HEK293 (cell line): ENCODE measurements around the gene CHIA.

Source experiments
- CTCF ChIA-PET: fragments of 350-600 bp; formaldehyde crosslinking; extraction: SDS; loops from one replicate; lab custom pipeline; 2021; ENCODE audit warnings: antibody characterized with exemption; lab: Yijun Ruan, JAX
- POLR2A ChIA-PET: fragments of 300-600 bp; formaldehyde crosslinking; extraction: SDS; loops from one replicate; lab custom pipeline; 2020; ENCODE audit warnings: antibody characterized with exemption, inconsistent platforms; lab: Yijun Ruan, JAX
- H3K27ac ChIP-seq: fragments of 200-500 bp; sonication (Bioruptor generic); 2 replicates; pipeline ENCODE4 v1.5.1; 2014; ENCODE audit warnings: low read depth, low read length, control low read depth, inconsistent platforms; ENCODE audit errors: extremely low read depth
- H3K36me3 ChIP-seq, 2 experiments: fragments of 200-500 bp in 1 of 2; sonication (Bioruptor generic) in 1 of 2; 1 replicate in 1 of 2; 2 replicates in 1 of 2; pipeline ENCODE4 v1.5.1; 2014 to 2017; ENCODE audit warnings: inconsistent platforms in 2 of 2, low read length in 2 of 2; ENCODE audit not compliant: control insufficient read depth in 2 of 2, insufficient read depth in 1 of 2
- H3K4me1 ChIP-seq: fragments of 200-500 bp; sonication (Bioruptor generic); 2 replicates; pipeline ENCODE4 v1.5.1; 2014; ENCODE audit warnings: mild to moderate bottlenecking, low read length, inconsistent platforms; ENCODE audit not compliant: control insufficient read depth, insufficient read depth
- H3K4me3 ChIP-seq: 2 replicates; pipeline ENCODE4 v1.5.1; 2011; ENCODE audit warnings: low read depth, mild to moderate bottlenecking, control low read depth, low read length, moderate library complexity
- H3K9me3 ChIP-seq: fragments of 200-500 bp; sonication (Bioruptor generic); 2 replicates; pipeline ENCODE4 v1.5.1; 2014; ENCODE audit warnings: low read depth, low read length, inconsistent platforms; ENCODE audit not compliant: control insufficient read depth, insufficient read depth
- BCL11B ChIP-seq: fragments of 450-650 bp; formaldehyde crosslinking; IDR thresholded peaks from 2 replicates; pipeline ENCODE4 v1.5.1; 2016; ENCODE audit warnings: low read depth, missing biosample characterization, missing genetic modification characterization
- FEZF1 ChIP-seq: fragments of 450-650 bp; formaldehyde crosslinking; IDR thresholded peaks from 2 replicates; pipeline ENCODE4 v1.5.1; 2016; ENCODE audit warnings: missing biosample characterization, missing genetic modification characterization
- GLI2 ChIP-seq: fragments of 450-650 bp; formaldehyde crosslinking; IDR thresholded peaks from 2 replicates; pipeline ENCODE4; 2017; ENCODE audit warnings: missing biosample characterization, missing genetic modification characterization, low read depth, borderline replicate concordance
- IKZF3 ChIP-seq: fragments of 450-650 bp; IDR thresholded peaks from 2 replicates; pipeline ENCODE4 v1.5.0; 2018; ENCODE audit warnings: missing biosample characterization, mild to moderate bottlenecking, missing genetic modification characterization, moderate library complexity
- SP7 ChIP-seq: fragments of 450-650 bp; formaldehyde crosslinking; IDR thresholded peaks from 2 replicates; pipeline ENCODE4 v1.5.1; 2016; ENCODE audit warnings: missing biosample characterization, missing genetic modification characterization
- ZNF121 ChIP-seq: fragments of 450-650 bp; formaldehyde crosslinking; IDR thresholded peaks from 2 replicates; pipeline ENCODE4 v1.5.1; 2016; ENCODE audit warnings: missing biosample characterization, missing genetic modification characterization
- ZNF16 ChIP-seq: fragments of 450-650 bp; formaldehyde crosslinking; IDR thresholded peaks from 2 replicates; pipeline ENCODE4 v1.5.1; 2016; ENCODE audit warnings: low read depth, missing biosample characterization, missing genetic modification characterization
- ZNF169 ChIP-seq: fragments of 450-650 bp; formaldehyde crosslinking; IDR thresholded peaks from 2 replicates; pipeline ENCODE4 v1.5.1; 2016; ENCODE audit warnings: missing biosample characterization, missing genetic modification characterization
- ZNF292 ChIP-seq: fragments of 450-650 bp; formaldehyde crosslinking; IDR thresholded peaks from 2 replicates; pipeline ENCODE4 v1.5.1; 2016; ENCODE audit warnings: low read depth, missing biosample characterization, missing genetic modification characterization, borderline replicate concordance
- ZNF514 ChIP-seq: fragments of 450-650 bp; formaldehyde crosslinking; IDR thresholded peaks from 2 replicates; pipeline ENCODE4 v1.5.1; 2016; ENCODE audit warnings: missing biosample characterization, missing genetic modification characterization
- ZNF530 ChIP-seq: fragments of 450-650 bp; formaldehyde crosslinking; IDR thresholded peaks from 2 replicates; pipeline ENCODE4 v1.5.1; 2016; ENCODE audit warnings: low read depth, missing biosample characterization, missing genetic modification characterization
- ZNF548 ChIP-seq: fragments of 450-650 bp; formaldehyde crosslinking; IDR thresholded peaks from 2 replicates; pipeline ENCODE4 v1.5.1; 2016; ENCODE audit warnings: missing biosample characterization, missing genetic modification characterization
- ZNF549 ChIP-seq: fragments of 450-650 bp; IDR thresholded peaks from 2 replicates; pipeline ENCODE4 v1.5.1; 2018; ENCODE audit warnings: missing biosample characterization, missing genetic modification characterization, mild to moderate bottlenecking, inconsistent platforms, moderate library complexity
- ZNF623 ChIP-seq: fragments of 450-650 bp; formaldehyde crosslinking; IDR thresholded peaks from 2 replicates; pipeline ENCODE4 v1.5.1; 2016; ENCODE audit warnings: missing biosample characterization, missing genetic modification characterization
- ZXDB ChIP-seq: fragments of 450-650 bp; formaldehyde crosslinking; IDR thresholded peaks from 2 replicates; pipeline ENCODE4 v1.5.1; 2016; ENCODE audit warnings: missing biosample characterization, missing genetic modification characterization
- TF ChIP-seq, protein P1 (sequence below): fragments of 450-650 bp; formaldehyde crosslinking; IDR thresholded peaks from 2 replicates; pipeline ENCODE4 v1.5.1; 2017; ENCODE audit warnings: missing biosample characterization, missing genetic modification characterization
- TF ChIP-seq, protein P2 (sequence below): fragments of 450-650 bp; formaldehyde crosslinking; IDR thresholded peaks from 2 replicates; pipeline ENCODE4 v1.5.1; 2016; ENCODE audit warnings: missing biosample characterization, missing genetic modification characterization, borderline replicate concordance
- TF ChIP-seq, protein P3 (sequence below): fragments of 450-650 bp; formaldehyde crosslinking; IDR thresholded peaks from 2 replicates; pipeline ENCODE4 v1.5.1; 2016; ENCODE audit warnings: missing biosample characterization, missing genetic modification characterization
- TF ChIP-seq, protein P4 (sequence below): fragments of 450-650 bp; formaldehyde crosslinking; IDR thresholded peaks from 2 replicates; pipeline ENCODE4 v1.5.1; 2017; ENCODE audit warnings: missing biosample characterization, missing genetic modification characterization
- TF ChIP-seq, protein P5 (sequence below): fragments of 450-650 bp; IDR thresholded peaks from 2 replicates; pipeline ENCODE4 v1.5.1; 2018; ENCODE audit warnings: missing biosample characterization, missing genetic modification characterization

Gene CHIA

DNA sequence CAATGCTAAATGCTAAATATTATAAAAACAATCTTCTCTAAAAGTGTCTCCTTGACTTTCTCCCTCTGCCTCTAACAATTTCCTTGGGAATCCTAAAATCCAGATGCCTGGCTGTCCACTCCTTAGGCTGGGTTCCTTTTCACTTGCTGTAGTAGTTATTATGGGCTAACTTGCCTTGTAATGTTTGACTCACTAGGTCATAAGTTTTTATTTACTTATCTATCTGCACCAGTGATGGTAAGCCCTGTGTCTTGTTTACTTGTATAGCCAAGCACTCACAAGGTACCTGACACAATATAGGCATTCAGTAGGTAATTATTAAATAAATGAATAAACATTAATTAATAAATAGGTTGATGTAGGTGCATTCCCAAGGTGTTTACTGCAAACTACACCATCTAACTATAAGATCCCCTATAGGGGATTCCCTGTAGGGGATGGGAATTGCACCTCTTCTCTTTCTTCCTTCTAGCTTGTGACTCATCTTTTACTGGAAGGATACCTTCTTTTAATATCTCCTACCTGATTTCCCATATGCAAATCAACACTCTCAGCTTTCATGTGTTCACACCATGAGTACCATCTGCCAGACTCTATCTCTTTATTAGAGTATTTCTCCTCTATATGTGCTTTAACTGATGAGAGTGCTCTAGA is 14.7 kb upstream of the CHIA start:
- Histone ChIP-seq H3K9me3 (no peaks in the 10 kb centered on the region), H3K36me3 (no peaks in the 10 kb centered on the region), H3K4me3 (no peak overlapping the region), H3K27ac (no peak overlapping the region), H3K4me1 (no peaks in the 10 kb centered on the region)
- TF ChIP-seq IKZF3 (tag by site-specific recombination), result no peak
- CTCF ChIA-PET, result no interaction called here
- POLR2A ChIA-PET, result no interaction called here

DNA sequence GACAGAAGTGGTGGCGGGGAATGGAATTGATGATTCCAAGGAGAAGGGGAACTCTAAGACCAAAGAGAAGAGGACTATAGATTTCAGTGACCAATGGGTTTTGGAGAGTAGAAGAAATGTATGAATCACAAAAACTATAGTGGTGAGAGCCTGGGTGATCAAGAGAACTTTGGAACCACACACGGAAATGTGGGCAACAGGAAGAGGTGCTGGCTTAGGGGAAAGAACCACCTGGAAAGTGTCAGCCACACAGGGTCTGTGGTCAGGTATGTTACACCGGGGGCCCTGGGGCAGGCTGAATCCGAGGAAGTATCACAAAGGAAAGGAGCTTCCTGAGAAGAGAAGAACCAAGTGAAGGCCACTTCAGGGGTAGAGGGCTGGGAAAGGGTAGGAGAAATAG is 11.5 kb upstream of the CHIA start:
- ChIA-PET CTCF (no interaction called here), POLR2A (no interaction called here)
- H3K4me1 ChIP-seq, result no peaks in the 10 kb centered on the region
- no peaks in the 10 kb centered on the region for H3K9me3 ChIP-seq
- H3K27ac ChIP-seq, result no peak overlapping the region
- no peaks in the 10 kb centered on the region for H3K36me3 ChIP-seq
- no peak overlapping the region for H3K4me3 ChIP-seq
- TF ChIP-seq, protein P1, sequence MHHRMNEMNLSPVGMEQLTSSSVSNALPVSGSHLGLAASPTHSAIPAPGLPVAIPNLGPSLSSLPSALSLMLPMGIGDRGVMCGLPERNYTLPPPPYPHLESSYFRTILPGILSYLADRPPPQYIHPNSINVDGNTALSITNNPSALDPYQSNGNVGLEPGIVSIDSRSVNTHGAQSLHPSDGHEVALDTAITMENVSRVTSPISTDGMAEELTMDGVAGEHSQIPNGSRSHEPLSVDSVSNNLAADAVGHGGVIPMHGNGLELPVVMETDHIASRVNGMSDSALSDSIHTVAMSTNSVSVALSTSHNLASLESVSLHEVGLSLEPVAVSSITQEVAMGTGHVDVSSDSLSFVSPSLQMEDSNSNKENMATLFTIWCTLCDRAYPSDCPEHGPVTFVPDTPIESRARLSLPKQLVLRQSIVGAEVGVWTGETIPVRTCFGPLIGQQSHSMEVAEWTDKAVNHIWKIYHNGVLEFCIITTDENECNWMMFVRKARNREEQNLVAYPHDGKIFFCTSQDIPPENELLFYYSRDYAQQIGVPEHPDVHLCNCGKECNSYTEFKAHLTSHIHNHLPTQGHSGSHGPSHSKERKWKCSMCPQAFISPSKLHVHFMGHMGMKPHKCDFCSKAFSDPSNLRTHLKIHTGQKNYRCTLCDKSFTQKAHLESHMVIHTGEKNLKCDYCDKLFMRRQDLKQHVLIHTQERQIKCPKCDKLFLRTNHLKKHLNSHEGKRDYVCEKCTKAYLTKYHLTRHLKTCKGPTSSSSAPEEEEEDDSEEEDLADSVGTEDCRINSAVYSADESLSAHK (tag by site-specific recombination), result no peak
- TF ChIP-seq FEZF1 (tag by site-specific recombination) (no peak), GLI2 (no peak), ZNF548 (tag by site-specific recombination) (no peak), ZNF169 (tag by site-specific recombination) (no peak), ZNF16 (tag by site-specific recombination) (no peak), ZNF292 (tag by site-specific recombination) (no peak), BCL11B (tag by site-specific recombination) (no peak), SP7 (no peak), ZNF514 (tag by site-specific recombination) (no peak), ZNF623 (no peak), ZNF530 (tag by site-specific recombination) (no peak), ZNF549 (tag by site-specific recombination) (no peak), ZXDB (no peak), ZNF121 (tag by site-specific recombination) (no peak)
- TF ChIP-seq, protein P2, sequence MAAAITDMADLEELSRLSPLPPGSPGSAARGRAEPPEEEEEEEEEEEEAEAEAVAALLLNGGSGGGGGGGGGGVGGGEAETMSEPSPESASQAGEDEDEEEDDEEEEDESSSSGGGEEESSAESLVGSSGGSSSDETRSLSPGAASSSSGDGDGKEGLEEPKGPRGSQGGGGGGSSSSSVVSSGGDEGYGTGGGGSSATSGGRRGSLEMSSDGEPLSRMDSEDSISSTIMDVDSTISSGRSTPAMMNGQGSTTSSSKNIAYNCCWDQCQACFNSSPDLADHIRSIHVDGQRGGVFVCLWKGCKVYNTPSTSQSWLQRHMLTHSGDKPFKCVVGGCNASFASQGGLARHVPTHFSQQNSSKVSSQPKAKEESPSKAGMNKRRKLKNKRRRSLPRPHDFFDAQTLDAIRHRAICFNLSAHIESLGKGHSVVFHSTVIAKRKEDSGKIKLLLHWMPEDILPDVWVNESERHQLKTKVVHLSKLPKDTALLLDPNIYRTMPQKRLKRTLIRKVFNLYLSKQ, result no peak
- TF ChIP-seq, protein P3, sequence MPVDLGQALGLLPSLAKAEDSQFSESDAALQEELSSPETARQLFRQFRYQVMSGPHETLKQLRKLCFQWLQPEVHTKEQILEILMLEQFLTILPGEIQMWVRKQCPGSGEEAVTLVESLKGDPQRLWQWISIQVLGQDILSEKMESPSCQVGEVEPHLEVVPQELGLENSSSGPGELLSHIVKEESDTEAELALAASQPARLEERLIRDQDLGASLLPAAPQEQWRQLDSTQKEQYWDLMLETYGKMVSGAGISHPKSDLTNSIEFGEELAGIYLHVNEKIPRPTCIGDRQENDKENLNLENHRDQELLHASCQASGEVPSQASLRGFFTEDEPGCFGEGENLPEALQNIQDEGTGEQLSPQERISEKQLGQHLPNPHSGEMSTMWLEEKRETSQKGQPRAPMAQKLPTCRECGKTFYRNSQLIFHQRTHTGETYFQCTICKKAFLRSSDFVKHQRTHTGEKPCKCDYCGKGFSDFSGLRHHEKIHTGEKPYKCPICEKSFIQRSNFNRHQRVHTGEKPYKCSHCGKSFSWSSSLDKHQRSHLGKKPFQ (tag by site-specific recombination), result no peak
- TF ChIP-seq, protein P4, sequence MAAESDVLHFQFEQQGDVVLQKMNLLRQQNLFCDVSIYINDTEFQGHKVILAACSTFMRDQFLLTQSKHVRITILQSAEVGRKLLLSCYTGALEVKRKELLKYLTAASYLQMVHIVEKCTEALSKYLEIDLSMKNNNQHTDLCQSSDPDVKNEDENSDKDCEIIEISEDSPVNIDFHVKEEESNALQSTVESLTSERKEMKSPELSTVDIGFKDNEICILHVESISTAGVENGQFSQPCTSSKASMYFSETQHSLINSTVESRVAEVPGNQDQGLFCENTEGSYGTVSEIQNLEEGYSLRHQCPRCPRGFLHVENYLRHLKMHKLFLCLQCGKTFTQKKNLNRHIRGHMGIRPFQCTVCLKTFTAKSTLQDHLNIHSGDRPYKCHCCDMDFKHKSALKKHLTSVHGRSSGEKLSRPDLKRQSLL (tag by site-specific recombination), result no peak
- TF ChIP-seq, protein P5, sequence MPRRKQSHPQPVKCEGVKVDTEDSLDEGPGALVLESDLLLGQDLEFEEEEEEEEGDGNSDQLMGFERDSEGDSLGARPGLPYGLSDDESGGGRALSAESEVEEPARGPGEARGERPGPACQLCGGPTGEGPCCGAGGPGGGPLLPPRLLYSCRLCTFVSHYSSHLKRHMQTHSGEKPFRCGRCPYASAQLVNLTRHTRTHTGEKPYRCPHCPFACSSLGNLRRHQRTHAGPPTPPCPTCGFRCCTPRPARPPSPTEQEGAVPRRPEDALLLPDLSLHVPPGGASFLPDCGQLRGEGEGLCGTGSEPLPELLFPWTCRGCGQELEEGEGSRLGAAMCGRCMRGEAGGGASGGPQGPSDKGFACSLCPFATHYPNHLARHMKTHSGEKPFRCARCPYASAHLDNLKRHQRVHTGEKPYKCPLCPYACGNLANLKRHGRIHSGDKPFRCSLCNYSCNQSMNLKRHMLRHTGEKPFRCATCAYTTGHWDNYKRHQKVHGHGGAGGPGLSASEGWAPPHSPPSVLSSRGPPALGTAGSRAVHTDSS, result no peak
- TF ChIP-seq, all 188 proteins: peak for 0
